Activated CD8-positive, alpha-beta memory T cell treated with anti-CD3 and anti-CD28 coated beads, Interleukin-2, amount 50 U/mL, for 4 hours (primary cell): Measurements from ENCODE around the gene IL12RB1.

Source experiments
- DNase-seq: peaks from one replicate; pipeline ENCODE4 v3.0.0-alpha.2; 2020

IL12RB1 gene

DNA sequence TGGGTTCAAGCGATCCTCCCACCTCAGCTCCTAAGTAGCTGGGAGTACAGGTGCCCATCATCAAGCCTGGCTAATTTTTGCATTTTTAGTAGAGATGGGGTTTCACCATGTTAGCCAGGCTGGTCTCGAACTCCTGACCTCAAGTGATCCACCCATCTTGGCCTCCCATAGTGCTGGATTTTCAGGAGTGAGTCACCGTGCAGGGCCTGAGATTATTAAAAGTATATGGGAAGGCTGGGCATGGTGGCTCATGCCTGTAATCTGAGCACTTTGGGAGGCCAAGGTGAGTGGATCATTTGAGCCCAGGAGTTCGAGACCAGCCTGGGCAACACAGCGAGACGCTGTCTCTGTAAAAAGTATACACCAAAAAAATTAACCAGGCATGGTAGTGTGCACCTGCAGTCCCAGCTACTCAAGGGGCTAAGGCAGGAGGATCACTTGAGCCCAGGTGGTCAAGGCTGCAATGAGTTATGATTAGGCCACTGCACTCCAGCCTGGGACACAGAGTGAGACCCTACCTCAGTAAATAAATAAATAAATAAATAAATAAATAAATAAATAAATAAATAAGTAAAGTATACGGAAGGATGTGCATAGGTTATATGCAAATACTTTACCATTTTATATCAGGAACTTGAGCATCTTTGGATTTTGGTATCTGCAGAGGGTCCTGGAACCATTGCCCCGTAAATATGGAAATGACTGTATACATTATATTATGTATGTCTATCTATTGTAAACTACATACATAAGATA is 854 bp downstream of the IL12RB1 start:
- DNase-seq = no peak

DNA sequence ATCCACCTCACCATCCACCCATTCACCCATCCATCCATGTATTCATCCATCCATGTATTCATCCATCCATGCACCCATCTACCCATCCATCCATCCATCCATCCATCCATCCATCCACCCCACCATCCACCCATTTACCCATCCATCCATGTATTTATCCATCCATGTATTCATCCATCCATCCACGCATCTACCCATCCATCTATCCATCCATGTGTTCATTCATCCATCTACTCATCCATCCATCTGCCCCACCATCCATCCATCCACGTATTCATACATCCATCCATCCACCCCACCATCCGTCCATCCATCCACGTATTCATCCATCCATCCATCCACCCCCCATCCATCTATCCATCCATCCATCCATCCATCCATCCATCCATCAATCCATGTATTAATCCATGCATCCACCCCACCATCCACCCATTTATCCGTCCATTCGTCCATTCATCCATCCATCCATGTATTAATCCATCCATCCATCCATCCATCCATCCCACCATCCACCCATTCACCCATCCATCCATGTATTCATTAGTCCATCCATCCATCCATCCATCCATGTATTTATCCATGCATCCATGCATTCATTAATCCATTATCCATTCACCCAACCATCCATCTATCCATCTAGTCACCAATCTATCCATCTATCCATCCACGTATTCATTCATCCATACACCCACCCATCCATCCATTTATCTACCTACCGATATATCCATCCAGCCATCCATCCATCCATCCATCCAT is 2.6 kb downstream of the IL12RB1 start:
- no peak for DNase-seq

DNA sequence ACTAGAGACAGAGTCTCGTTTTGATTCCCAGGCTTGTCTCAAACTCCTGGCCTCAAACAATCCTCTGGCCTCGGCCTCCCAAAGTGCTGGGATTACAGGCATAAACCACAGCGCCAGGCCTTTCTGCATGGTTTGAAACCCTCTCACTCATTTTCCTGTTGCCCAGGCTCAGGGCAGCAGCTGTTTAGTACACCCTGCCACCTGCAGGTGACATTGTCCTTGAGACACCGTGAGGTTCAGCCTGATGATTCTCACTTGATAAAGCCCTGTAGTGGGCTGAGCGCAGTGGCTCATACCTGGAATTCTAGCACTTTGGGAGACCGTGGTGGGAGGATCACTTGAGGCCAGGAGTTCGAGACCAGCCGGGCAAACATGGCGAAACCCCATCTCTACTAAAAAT is 12.5 kb downstream of the IL12RB1 start:
- DNase-seq = no peak

DNA sequence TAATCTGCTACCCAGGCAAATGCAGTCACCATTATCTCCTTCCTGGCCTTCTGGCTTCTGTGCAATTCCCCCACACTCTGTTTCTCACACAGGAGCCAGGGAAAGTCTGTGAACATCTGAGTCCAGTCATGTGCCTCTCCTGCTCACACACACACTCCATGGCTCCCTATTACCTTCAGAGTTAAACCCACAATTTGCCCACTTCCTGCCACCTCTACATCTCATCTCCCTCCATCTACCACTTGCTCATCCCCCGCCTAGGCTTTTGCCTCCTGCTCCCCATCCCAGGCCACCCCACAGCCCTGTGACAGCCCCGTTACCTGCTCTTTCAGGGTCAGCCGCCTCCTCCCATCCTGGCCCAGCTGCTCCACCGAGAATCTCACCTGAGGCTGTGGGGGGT is 13.5 kb downstream of the IL12RB1 start:
- no peak for DNase-seq

DNA sequence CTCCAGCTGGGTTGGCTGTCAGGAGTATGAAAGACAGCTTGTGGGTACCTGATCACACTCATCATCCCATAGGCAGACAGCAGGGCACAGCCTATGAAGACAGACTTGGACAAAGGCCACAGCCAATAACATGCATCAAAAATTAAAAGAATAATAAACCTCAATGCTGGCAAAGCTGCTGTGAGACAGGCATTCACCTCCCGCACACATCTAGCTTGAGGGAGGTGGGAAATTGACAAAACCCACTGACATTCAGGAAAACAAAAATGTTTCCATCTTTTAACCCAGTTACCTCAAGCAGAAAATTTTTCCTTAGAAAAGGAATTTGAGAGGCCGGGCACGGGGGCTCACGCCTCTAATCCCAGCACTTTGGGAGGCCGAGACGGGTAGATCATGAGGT is 14.4 kb downstream of the IL12RB1 start:
- no peak for DNase-seq

DNA sequence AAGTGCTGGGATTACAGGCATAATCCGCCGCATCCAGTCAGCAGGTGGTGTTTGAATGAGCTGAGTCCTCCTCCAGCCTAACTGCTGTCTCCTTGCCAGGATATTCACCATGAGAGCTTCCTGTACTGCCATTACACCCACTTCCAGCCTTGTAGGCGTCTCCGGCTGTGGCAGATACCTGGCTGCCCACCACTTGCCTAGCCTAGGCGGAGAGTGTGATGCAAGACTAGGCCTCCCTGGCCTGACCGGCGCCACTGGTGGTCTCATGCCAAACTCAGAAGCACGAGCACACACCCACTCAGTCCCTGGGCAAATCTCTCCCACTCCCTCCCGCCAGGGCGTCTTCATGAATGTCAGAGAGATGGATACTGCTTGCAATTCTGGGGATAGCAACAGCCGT is 16.6 kb downstream of the IL12RB1 start:
- no peak for DNase-seq

DNA sequence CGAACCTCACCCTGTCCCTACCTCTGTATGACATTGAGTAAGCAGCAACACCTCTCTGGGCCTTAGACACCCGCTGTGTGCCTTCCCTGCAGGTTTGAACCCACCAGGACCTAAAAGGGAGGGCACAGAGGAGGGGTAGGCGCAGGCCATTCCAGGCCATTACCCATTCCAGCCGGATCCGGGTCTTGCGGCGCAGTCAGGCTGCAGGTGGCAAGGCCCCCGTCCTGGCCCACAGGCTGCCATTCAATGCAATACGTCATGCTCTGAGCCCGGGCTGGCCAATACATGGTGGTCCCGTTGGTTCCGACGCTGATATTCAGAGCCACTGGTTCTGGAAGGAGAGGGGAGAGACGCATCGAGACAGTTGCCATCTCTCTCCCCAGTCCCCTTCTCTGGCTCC is 17.4 kb downstream of the IL12RB1 start:
- no peak for DNase-seq

DNA sequence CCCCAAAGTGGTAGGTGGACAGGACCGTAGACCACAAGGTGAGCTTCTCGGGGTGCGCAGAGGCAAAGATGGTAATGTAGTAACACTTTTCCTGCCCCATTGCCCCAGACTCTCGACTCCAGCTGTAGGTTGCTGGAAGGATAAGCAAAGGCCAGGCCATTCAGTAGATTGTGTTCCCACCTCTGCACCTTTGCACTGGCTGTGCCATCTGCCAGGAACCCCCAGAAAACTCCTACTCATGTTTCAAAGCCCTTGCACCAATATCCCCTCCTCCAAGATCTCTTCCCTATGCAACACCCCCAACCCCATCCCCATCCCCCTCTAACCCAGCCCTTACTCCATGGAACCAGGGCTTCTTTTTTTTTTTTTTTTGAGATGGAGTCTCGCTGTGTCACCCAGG is 18.3 kb downstream of the IL12RB1 start:
- DNase-seq = no peak

DNA sequence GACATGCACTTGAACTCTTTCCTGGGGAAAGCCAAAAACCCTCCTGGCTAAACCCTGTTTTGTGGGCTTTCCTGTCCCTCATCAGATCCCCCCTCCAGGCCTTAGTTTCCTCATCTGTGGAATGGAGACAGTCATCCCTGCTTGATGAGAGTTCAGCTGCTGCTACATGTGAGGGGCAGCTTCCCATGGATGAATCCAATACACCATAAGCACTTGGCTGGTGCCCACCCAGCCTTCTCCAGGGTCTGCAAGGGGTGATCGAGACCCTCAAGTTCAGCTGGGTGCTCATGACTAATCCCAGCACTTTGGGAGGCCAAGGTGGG is 21.6 kb downstream of the IL12RB1 start:
- no peak for DNase-seq

DNA sequence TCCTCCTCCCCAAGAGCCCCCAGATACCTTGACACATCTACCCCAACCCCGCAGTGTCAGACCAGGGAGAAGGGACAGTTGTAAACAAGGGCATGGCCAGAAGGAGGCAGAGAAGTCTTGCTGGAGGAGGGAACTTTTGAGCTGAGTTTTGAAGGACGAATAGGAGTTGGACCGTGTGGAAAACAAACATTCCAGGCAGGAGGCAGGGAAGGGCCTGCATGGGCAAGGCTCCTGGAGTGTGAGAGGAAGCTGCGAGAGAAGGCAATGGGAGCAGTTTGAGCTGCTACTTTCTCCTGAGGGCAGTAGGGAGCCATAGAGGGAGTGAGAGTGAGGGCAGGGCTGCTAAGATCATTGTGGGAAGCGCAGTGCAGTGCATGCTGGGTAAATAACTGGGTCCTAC is 23.3 kb downstream of the IL12RB1 start:
- no peak for DNase-seq

DNA sequence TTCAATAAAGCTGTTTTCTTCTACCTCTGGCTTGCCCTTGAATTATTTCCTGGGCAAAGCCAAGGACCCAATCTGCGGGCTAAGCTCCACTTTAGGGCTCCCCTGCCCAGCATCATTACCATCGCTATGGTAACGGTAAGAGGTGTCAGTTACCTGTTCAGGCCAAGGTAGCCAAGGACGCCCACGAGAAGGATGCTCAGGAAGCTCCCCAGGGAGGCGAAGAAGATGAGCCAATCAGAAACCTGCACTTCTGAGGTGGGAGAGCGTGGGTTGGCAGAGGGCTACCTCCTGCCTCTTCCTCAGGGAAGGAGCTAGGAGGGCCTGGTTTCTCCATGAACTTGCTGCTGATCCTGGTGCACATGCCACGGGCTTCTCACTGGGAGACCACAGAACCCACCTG is 24.7 kb downstream of the IL12RB1 start:
- DNase-seq = no peak

DNA sequence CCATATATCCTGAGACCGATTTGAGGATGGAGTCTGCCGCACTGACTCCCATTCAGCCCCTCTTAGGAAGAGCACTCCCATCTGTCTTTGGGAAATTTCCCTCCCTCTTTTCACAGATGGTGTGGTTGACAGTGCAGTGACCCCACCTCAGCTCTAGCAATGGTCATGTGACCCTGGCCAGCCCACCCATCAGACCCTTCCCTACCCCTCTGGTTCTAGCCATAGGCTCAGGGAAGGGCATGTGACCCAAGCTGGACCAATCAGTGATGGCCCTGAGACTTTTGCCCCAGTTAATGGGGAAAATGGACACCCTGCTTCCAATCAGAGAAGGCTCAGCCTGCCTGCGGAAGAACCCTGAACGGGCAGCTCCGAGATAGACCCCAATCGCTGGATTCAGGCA is 26.3 kb downstream of the IL12RB1 start:
- no peak for DNase-seq

DNA sequence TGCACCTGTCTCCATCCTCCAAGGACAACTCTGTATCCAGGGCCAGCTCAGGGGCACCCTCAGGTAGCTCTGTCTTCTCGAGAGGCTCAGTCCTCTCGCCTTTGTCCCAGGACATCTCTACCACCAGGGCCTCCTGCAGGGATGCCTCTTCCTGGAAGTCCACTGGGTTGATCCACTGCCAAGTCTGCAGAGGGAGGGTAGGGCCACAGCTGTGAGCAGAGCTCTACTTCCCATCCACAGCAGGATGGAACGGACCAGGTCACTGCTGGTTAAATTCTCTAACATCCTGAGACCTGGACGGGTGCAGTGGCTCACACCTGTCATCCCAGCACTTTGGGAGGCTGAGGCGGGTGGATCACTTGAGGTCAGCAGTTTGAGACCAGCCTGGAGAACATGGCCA is 26.8 kb downstream of the IL12RB1 start:
- DNase-seq = no peak

DNA sequence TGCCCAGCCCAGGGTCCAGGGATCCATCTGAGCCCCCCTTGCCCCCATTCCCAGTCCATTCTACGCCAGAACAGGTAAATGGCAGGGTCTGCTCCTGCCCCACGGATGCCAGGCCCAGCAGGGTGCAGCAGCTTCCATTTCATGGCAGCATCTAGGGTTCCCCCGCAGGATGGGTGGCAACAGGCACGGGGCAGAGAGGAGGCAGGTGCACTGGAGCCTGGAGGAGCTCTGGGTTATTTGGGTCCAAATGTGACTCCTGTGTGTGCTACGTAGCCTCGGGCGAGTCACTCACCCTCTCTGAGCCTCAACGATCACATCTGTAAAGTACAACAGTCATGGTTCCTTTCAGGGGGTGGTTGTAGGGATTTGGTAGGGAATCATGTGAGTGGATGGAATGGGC is 27.4 kb downstream of the IL12RB1 start:
- DNase-seq = no peak

DNA sequence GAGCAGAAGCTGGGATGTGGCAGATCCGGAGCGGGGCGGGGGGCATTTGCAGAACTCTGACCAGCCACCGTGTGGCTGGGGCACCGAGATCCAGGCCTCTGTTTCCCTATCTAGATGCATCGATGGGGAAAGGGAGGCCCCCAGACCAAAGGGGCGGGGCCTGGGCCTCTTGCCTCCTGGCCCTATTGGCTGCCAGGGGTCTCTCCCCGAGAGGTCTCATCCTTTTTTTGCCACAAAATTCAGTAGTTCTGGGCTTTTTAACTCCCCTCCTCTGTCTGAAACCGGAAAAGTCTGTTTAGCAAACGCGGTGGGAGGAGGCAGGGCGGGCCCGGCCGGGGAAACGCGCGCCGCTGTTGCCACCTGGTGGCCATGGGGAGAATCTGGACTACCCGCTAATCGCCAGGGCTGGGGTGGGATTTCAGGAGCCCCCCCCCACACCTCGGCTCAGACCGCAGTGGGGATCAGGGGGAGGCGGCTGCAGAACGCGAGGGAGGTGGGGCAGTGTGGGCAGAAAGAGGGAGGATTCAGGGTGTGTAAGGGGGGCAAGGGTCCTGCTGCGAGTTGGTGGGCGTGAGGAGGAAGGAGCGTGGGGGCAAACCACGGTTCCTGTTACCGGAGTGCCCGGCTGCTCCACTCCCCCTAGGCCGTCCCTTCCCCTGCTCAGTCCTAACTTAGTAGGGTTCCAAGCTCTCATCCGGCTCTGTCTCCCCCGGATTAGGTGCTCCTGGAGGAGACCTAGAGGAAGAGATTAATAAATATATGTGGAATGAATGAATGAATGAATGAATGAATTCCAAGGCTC is 28.3 kb downstream of the IL12RB1 start:
- DNase-seq = peak; percentile 84

DNA sequence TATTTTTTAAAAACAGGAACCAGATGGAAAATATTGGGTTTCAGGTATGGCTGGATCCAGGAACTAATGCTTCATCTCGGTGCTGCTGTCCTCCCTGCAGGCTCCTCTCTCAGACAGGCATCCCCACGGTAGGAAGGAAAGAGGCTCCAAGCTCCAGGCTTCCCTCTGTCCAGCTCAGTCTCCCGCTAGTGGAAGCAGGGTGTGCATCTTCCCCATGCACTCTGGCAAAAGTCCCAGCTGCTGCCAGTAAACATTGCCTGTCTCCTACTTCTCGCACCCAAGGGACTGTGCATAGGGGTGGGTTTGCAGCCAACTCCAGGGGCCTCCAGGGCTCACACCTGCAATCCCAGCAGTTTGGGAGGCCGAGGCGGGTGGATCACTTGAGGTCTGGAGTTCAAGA is 29.2 kb downstream of the IL12RB1 start:
- no peak for DNase-seq

DNA sequence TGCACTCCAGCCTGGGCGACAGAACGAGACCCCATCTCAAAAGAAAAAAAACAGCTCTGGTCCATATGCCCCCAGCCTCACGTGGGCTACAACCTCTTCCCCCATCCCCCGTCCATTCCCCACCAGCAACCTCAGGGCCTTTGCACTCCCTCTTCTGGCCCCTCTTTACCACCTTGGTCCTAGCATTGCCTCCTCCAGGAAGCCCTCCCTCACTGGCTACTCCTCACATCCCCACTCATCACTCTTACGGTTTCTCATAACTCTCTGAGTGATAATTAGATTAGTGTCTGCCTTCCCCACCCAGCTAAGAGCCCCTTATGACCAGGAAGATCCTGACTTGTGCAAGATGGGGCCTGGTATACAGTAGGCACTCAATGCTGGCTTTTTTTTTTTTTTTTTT is 30.8 kb downstream of the IL12RB1 start:
- DNase-seq = no peak

DNA sequence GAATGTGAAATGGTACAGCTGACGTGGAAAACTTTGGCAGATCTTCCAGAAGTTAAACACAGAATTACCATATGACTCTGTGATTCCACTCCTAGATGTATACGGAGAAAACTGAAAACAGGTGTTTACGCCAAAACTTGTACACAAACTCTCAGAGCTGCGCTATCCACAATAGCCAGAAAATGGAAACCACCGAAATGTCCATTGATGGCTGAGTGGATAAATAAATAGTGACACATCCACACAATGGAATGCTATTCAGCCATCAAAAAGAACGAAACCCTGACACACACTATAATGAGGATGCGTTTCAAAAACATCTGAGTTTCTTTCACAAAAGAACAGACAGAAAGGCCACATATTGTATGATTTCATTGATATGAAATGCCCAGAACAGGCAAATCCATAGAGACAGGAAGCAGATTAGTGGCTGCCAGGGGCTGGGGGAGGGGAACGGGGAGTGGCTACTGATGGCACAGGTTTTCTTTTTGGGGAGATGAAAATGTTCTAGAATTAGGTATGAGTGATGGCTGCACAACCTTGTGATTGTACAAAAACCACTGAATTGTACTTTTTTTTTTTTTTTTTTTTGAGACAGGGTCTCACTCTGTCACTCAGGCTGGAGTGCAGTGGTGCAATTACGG is 33.0 kb downstream of the IL12RB1 start:
- DNase-seq = no peak

DNA sequence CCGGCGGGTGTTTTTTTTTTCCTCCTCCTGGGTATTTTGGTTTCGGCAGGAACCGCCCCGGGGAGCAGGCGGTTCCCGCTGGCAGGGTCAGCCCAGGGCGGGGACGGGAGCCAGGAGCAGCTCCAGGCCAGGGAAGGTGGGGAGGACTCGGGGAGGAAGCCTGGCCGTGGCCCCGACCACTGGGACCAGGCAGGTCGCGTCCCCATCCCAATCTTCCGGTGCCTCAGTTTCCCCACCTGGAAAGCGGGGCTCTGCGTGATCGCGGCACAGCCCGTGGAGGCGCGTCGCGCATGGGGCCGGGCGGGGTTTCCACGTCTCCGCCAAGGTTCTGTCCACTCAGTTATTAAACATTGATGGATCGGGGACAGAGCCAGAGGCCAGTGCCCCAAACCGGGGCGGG is 34.8 kb downstream of the IL12RB1 start:
- DNase-seq = no peak

DNA sequence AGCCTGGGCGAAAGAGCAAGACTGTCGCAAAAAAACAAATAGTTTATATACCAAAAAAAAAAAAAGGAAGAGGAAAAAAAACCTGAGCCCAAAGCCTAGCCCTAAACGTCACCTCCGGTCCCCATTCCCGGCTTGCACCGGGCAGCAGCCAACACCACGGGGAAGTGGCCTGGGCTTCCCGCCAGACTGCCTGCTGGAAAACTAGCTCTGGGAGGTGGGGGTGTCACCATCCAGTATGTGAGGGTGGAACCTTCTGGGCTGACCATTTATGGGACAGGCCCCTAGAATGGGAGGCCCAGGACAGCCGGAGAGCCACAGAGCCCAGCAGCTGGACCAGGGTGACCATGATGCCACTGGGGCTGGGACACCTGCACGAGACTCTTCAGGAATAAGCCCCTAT is 37.3 kb downstream of the IL12RB1 start:
- DNase-seq = no peak

DNA sequence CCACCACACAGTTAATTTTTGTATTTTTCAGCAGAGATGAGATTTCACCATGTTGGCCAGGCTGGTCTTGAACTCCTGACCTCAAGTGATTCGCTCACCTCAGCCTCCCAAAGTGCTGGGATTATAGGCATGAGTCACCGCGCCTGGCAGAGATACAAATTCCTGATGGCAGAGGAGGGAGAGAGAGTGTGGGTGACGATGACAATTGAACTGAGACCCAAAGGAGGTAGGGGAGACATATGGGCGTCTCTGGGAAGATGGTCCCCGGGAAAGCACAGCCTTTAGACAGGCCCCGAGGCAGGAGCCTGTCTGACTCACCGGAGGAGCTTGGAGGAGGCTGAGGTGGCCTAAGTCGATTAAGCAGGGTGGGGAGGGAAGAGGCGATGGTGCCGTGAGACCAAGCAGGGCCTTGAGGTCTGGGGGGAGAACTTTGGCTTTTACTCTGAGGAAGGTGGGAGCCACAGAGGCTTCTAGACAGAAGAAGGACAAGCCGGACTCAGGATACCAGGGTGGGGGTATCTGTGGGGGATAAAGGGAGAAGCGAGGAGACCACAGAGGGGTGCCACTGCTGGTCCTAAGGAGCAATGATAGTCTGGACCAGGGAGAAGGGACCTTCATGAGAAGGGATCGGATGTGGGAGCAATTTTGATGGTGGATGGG is 40.5 kb downstream of the IL12RB1 start:
- DNase-seq = no peak

DNA sequence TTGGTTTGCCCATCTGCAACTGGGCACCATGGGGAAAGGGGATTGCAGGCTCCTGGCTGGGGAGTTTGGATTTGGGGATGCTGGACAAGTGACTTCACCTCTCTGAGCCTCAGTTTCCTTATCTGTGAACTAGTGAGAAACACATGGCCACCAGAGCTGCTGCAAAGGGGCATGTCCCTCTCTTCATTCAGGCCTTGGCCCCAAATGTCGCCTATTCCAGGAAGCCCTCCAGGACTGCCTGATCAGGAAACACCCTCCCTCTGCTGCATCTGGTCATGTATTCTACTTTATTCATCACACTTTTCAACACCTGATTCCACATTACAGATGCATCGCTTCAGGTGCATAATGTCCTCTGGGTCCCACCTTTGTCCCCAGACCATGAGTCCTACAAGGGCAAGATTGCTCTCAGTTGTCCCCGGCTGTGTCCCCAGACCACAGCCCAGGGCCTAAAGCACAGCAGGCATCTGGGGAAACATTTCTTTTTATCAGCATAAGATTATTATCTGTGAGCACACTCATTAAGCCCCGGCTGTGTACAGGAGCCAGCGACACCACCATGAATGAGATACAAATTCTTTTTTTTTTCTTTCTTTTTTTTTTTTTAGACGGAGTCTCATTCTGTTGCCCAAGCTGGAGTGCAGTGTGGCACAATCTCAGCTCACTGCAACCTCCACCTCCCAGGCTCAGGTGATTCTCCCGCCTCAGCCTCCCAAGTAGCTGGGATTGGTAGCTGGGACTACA is 41.3 kb downstream of the IL12RB1 start:
- DNase-seq = no peak
